GM19025 (cell line): ENCODE results near the gene HPGDS.
"Not testable (repeated sequence)": the region's sequence is repeated elsewhere in the genome, so short reads cannot be mapped to it uniquely, and the experiment has no call there.

Experiments used
- ATAC-seq: cut with Tn5 transposase; IDR thresholded peaks from one replicate; pipeline ENCODE4 v1.9.1; 2021; ENCODE audit warnings: mild to moderate bottlenecking, low read depth, moderate library complexity; ENCODE audit not compliant: unreplicated experiment

The HPGDS gene

DNA sequence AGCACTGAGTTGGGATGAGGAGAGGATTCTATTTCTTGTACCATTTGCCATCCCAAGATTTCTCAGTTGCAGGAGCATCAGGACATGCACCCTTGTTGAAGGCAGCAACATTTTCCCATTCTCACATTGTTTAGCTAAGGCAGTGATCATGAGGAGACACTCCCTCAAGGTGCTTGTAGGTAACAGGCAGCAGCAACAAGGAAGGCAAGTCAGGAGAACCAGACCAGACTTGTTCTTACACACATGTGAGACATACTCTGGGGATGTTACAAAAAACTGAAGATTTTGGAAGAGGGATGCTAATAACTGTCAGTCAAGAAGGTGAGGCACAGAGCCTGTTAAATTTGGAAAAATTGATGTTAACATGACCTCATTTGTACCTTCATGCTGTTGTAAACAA, 15.5 kb upstream of the HPGDS start:
- no peak for ATAC-seq

DNA sequence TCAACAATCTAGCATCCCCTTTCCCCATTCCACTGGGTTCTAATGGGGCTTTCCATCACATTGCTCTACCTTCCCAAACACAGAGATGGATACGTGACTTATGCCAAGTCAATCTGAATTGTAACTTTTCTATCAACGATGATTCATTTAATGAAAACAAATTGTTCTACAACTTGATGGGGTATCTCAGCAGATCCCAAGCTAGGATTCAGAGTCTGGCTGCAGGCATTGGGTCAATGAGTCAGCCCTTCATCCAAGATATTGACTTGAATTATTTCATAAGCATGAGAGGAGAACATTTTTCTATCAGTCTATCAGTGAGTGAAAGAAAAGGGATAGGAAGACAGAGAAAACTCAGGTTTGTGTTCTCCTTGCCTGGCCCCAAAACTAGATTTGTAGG, 15.0 kb upstream of the HPGDS start:
- ATAC-seq = no peak

DNA sequence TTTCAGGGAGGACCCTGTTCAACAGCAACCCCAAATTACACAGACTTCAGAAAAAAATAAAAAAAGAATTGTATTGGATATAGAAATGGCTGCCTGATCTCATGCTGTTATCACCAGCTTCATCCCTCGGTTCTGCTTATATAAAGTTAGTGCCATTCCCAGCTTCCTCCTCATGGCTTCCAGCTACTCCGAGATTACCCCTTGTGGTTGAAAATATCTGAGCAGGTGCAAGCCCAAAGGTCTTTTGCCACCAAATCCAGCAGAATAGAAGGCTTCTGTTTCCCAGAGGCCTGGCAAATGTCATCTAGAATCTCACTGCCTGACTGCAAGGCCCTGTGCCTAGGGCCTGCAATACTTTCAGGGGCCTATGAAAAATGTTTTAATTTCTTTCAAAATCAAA, 13.8 kb upstream of the HPGDS start:
- ATAC-seq = no peak

DNA sequence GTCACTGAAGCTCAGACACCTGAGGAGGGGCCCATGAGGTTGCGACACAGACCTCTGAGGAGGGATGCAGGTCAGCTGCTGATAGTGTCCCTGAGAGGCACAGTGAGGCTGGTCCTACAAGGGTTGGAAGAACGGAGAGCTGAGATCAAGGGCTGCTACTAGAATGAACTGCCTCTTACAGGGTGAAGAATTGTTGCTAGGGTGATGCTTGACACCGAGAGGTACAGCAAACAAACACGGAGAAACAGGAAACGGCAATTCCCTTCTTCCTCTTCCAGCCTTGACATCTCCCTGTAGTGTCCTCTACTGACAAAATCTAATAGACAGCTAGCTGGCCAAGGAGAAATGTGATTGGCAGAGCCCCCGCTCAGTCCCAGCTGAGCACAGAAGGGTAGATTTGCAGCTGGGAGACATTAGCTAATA, 11.8 kb upstream of the HPGDS start:
- ATAC-seq = no peak

DNA sequence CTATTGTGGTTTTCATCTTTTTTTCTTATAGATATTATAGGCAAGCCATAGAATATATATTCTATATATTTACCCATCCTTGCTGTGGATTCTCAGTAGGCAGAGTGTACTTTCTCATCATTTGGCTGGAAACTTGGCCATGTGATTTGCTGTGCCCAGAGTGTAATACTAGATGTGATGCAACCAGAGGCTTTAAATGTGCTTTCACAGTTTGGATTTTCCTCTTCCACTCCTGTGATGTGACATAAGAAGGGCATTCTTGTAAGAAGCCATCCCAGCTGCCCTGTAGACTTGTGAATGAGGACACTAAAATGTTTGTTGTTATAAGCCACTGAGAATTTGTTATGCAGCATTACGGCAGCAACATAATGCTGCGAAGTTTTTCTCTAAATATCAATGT, 10.4 kb upstream of the HPGDS start:
- no peak for ATAC-seq

DNA sequence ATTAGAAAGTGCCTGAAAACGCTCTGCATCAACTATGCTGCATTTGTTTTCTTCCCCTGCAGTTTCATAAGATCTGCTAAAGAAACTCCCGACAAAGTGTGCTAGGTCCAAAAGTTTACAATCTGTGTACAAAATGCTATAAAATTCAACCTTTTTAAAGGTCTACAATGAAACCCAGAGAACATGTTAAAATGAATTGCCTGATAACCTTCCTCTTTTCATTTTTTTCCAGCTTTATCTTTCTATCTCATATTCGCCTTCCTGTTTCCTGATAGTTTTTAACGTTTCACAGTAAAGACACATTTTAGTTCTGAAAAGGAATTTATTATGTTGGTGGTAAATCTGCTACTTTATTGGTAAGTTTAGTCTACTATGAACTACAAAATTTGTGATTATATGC, 9.5 kb upstream of the HPGDS start:
- no peak for ATAC-seq

DNA sequence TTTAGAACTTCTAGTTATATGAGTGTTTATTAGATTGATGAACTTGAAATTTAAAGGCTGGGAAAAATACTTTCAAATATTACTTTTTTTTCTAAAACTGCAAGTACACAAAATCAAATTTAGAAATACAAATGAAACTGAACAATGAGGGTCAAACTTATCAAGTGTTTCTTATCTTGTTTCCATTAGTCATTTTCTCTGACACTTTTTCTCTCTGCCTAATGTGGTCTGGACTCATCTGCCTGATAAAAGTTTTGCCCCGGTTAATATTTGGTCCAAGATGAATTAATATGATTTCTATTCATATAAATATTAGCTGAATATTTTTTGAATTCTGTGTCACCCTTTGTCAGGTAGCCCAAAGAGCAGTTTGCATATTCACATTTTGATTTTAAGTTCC, 8.7 kb upstream of the HPGDS start:
- no peak for ATAC-seq

DNA sequence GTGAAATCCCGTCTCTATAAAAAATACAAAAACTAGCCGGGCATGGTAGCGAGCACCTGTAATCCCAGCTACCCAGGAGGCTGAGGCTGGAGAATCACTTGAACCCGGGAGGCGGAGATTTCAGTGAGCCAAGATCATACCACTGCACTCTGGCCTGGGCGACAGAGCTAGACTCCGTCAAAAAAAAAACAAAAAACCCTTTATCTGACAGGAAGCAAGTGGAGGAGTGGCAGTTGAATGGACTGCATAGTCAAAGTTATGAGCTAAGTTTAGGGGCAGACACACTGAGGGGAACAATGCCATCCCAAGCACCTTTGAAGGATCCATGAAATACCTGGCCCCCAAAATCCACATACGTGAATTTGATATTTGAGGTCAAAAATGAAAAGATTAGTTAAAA, 7.5 kb upstream of the HPGDS start:
- no peak for ATAC-seq

DNA sequence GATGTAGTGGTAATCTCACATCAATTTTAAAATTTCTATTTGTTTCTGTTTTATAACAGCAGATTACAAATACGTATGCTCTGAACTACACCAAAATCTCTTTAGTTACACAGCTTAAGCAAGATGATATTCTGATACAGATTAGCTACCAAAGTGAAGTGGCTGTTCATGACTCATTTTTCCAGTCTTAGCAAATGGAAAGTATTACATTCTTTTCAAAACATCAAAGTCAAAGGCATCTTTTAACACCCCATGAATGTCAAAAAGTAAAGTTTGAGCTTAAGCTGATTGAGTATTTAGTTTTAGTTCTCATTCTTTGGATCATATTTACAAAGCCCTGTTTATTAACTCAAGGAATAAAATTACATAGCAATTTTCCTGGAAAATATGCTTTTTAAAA, 6.6 kb upstream of the HPGDS start:
- no peak for ATAC-seq

DNA sequence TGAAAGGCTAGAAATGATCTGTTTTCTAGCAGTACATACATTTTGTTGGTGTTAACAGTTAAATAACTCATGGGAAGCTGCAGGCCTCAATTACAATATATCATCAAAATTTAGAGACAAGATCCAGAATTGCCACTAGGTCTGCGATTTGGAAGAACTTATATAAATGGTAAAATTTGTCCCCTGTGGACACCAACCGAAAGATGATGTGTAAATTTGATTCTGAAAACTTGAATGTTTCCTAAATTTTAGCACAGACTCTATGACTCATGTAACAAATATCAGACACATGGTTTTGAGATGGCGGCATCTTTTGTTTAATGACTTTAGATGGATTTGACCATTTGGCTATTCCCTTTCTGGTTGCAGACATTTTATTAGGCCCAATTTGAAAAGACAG, 6.0 kb upstream of the HPGDS start:
- no peak for ATAC-seq

DNA sequence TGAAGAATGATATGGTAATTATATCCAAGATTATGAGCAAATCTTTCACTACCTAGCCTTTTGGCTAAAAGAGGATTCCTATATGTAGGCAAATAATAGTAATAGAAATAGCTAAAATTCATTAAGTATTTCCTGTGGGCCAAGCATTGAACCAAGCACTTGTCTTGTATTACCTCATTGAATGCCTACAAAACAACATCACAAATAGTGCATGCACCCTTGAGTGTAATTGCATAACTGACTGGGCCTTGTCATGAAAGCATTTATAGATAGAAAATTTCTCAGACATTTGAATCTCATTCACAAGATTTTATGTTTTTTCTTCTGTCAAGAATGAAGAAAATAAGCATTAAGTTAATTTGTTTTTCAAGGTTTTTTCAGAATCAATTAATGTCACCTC, 3.9 kb upstream of the HPGDS start:
- no peak for ATAC-seq

DNA sequence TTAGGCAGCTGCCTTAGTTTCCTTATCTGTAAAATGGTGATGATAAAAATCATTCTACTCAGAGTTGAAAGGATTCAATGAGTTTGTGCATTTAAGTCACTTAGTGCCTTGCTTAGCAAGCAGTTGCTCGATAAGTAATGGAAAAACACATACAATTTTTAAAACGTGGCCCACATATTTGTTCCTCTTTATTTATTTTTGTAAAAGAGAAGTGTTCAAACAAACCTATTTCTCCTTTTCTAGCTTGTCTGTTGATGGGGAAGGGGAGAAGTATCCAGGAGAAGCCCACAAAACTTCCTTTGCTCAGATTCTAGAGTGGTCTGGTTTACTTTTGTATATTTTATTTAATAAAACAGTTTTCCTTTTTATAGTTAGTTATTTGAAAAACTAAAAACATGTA, 3.3 kb upstream of the HPGDS start:
- no peak for ATAC-seq

DNA sequence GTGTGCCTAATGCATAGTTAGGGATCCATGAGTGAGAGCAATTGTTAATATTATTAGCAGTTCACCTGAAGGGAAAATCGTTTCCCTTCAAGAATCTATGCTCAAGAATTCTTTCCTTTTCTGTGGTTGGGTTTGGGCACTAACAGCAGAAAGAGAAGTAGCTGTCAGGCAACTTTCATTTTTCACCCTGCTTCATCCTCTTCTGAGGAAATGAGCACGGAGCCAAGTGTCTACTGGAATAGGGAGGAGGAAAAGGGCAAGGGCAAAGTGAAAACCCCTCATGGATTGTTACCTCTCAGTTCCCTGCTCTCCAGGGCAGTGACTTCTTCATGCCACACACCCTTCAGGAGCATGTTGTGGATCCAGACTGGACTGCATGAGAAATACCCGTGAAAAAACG, 2.6 kb upstream of the HPGDS start:
- no peak for ATAC-seq

DNA sequence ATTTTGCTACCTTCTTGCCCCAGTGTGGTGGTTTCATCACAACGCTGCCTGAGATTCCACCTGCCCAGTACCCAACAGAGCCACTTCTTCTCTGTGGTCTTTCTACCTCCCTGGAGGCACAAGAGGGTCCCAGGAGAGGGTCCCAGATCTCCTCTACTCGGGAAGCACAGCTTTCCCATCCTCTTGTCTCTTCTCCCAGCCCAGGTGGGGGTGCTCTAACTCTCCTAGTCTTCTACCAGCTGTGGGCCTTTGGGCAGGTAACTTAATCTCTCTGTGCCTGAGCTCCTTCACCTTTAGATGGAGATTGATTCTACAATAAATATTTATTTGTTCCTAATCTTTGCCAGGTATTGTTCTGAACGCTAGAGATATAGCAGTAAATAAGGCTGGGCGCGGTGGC, 1.8 kb upstream of the HPGDS start:
- ATAC-seq = no peak

DNA sequence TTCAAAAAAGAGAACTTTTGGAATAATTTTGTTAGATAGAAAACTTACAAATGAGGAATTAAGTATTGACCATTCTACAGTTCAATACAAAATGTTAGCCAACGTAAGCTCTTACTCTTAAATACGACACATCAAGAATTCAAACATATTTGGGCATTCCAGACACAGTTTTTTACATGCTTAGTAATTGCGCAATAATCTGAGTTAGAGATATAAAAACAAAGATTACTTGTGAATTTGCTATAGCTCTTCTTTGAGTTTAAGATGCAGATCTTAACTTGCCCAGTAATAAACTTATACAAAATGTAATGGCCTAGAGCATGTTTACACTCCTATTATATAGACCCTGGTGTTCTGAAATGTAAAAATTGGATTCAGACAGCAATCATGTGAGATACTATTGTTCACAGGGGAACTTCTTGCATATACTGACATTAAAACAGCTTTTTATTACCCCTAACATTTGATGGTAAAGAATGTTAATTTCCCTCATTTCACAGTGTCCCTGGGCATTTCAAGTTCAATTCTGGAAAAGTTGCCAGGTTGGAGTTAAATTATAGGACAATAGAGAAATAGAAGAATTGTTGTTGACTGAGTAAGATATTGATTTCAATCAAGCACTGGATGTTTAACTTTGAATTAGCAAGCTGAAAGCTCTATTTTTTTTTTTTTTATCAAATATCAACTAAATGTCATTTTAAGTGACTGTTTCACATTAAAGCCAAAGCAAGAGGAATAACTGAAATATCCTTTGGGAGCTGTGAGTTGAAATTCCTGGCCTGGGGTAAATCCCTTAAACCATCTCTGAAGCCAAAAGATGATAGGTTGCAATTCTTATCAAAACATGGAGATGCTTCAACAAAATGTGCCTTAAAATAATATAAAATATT, 910 bp downstream of the HPGDS start:
- ATAC-seq = no peak

DNA sequence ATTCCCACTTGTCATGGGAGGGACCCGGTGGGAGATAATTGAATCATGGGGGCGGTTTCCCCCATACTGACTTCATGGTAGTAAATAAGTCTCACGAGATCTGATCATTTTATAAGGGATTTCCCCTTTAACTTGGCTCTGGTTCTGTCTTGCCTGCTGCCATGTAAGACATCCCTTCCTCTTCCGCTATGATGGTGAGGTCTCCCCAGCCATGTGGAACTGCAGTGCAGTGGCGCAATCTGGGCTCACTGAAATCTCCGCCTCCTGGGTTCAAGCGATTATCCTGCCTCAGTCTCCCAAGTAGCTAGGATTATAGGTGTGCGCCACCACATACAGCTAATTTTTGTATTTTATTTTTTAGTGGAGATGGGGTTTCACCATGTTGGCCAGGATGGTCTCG, 2.9 kb downstream of the HPGDS start:
- no peak for ATAC-seq

DNA sequence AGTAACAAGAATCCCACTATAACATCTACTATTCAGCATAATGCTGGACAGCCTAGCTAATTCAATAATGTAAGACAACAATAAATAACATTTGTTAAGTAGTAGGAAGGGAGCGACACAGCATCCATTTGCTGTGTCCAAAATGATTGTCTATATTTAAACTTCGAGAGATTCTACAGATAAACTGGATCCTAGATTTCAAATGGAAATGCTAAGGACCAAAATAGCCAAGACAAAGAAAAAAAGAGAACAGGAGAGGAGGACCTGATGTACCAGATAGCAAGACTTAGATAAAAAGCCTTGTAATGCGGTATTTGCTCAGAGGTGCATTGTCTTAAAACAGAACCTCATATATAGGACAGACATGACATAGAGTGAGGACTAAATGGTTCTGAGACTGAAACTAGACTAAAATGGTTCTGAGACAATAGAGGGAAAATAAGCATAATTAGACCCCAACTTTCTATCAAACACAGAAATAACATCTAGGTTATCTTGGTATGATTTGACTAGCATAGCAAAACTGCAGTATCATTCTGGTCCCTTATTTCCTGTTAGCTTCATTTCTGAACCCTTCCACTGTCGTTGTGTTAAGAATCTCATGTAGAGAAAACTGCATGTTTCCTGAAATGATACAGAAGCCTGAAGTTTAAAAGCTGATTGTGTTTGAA, 3.8 kb downstream of the HPGDS start:
- ATAC-seq = no peak

DNA sequence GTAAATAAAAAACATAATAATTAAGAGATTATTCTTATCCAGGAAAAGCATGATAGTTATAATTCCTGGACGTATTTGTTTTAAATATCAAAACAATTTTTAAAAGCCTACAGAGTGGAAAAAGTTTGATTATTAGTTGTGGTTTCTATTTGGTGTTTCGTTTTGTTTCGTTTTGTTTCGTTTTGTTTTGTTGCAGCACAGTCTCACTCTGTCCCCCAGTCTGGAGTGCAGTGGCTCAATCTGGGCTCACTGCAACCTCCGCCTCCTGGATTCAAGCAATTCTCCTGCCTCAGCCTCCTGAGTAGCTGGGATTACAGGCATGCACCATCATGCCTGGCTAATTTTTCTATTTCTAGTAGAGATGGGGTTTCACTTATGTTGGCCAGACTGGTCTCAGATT, 5.8 kb downstream of the HPGDS start:
- not testable (repeated sequence) for ATAC-seq

DNA sequence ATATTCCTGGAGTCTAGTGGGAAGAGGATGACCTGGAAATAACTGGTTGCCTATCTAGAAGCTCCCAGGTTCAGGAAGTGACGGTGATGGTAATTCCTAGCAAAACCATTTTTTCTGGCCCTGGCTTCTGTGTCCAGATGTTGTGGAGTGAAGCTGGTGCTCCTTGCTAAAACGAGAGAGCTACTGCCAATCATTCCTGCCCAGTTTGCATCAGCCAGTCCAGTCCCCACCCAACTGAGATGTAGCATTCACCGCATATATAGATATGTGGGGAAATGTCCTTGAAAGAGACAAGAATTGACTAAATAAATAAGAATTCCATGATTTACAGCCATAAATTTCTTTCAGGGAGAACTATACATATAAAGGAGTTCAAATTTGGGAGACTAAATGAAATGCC, 6.3 kb downstream of the HPGDS start:
- no peak for ATAC-seq

DNA sequence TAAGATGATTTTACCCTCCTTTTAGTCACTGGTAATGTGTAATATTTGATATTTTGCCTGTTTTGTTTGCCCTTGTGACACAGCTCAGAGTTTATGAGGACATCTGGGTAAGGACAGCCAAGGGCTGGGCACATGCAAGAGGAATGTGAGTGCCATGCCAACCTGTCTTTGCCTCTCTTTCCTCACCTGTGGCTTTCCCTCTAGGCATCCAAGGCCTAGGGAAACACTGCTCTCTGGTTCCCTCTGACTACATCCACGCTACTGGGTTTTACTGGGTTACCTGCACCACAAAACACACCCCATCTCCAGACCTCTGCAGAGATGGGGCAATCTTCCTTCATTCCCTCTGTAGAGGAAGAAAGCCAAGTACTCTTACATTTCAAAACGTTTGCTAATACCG, 7.7 kb downstream of the HPGDS start:
- no peak for ATAC-seq

DNA sequence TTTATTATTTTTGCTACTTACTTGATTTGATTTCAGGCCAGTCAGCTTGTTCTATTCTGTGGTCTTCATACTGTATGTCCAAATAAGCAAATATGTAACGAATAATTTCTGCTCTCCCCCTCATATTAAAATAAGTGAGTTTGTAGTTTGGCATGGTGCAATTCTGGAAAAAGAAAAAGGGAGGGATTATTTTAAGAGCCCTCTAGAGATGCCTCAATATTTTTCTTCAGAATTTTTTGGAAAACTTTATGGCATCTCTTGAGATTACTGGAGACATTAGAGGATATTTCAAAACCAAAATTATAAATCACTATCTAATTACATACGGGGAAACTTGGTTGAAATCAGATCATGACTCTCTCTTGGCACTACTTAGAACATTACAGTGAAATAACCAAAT, 8.2 kb downstream of the HPGDS start:
- ATAC-seq = no peak

DNA sequence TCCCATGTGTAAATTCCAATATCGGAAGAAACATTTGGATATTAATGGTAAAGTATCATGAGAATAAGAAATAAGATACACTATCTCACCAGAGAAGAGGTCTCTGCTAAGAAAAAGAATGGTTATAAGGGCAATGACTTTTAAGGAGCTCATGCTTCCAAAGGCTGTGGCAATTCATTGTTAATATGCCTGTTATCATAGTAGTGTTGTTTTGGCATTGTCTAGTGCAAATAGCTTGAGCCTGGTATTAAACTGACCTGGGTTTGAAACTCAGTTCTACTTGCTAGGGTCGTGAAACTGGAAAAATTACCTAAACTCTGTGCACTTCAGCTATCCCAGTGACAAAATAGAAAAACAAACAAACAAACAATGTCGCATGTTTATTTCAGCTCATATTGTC, 8.8 kb downstream of the HPGDS start:
- ATAC-seq = no peak
